ENCODE data around the gene CALCB. TPM values are rescaled to one million over a fixed set of nuclear protein-coding genes. Genes with fewer than 3 reads are reported as not detected.

CALCB gene
- total RNA-seq, 4 donors from 2014 or later, result 0.42 to 0.90 TPM; not detected in 2

DNA sequence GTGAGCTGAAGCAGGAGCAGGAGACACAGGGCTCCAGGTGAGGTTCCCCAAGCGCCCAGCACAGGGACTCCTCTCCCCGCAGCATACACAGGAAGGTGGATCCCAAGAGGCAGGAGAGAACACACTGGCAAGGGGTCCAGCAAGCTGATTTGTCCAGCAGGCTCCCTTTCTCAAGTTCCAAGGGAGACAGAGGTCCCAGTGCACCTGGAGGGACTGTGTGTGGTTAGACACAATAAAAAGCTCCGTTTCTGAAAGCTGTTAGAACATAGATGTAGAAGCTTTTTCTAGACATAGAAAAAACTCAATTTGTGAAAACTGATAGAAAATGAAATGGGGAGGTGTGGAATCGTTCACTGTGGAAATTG is 1.8 kb downstream of the CALCB start:
- DNase-seq (ENCODE audit: low spot score in 2 of 2), result no peak
- Histone ChIP-seq H3K27ac (no peak overlapping the region), H3K36me3 (no peaks in the 10 kb centered on the region), H3K9me3 (no peaks in the 10 kb centered on the region), H3K4me3 (no peak overlapping the region), H3K27me3 (peaks cover 0 to 35% of the 10 kb centered on the region in 2 donors), H3K4me1 (peaks cover 0 to 21% (median 15%) of the 10 kb centered on the region in 4 donors)
- TF ChIP-seq POLR2A (IDR thresholded peaks at IDR 0.05) (no peak), EP300 (IDR thresholded peaks at IDR 0.05) (no peak)
- TF ChIP-seq, protein P1, sequence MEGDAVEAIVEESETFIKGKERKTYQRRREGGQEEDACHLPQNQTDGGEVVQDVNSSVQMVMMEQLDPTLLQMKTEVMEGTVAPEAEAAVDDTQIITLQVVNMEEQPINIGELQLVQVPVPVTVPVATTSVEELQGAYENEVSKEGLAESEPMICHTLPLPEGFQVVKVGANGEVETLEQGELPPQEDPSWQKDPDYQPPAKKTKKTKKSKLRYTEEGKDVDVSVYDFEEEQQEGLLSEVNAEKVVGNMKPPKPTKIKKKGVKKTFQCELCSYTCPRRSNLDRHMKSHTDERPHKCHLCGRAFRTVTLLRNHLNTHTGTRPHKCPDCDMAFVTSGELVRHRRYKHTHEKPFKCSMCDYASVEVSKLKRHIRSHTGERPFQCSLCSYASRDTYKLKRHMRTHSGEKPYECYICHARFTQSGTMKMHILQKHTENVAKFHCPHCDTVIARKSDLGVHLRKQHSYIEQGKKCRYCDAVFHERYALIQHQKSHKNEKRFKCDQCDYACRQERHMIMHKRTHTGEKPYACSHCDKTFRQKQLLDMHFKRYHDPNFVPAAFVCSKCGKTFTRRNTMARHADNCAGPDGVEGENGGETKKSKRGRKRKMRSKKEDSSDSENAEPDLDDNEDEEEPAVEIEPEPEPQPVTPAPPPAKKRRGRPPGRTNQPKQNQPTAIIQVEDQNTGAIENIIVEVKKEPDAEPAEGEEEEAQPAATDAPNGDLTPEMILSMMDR (IDR thresholded peaks at IDR 0.05), result no peak
- 28 to 37% methylated on average over 4 of the region's 4 CpGs for WGBS, 2 donors

DNA sequence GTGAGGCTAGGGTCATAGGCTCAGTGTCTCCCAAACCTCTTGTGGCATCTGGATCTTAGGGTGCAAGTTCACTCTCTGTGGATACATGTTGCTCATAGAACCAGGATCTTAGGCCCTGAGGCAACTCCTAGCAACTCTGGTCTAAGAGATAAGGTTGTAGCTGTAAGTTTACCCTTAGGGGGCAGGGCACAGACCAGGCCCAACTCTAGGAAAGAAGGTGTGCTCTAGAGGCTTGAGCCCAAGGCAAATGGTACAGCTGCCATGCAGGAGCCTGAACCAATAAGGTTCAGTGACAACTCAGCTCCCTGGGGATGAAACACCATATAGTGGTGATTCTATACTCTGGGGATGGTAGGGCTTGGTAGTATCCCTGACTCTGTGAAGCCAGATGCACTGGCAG is 17.8 kb downstream of the CALCB start:
- no peak overlapping the region for H3K27ac ChIP-seq
- H3K9me3 ChIP-seq, result peaks cover 0 to 7% (median 0%) of the 10 kb centered on the region in 4 donors
- H3K4me3 ChIP-seq, result no peak overlapping the region
- no peaks in the 10 kb centered on the region for H3K27me3 ChIP-seq
- no peak for TF ChIP-seq EP300 (IDR thresholded peaks at IDR 0.05)
- TF ChIP-seq, protein P1 (IDR thresholded peaks at IDR 0.05), result no peak
- no peak for TF ChIP-seq POLR2A (IDR thresholded peaks at IDR 0.05)
- DNase-seq (ENCODE audit: low spot score in 2 of 2), result no peak
- no peaks in the 10 kb centered on the region for H3K4me1 ChIP-seq
- no peaks in the 10 kb centered on the region for H3K36me3 ChIP-seq

DNA sequence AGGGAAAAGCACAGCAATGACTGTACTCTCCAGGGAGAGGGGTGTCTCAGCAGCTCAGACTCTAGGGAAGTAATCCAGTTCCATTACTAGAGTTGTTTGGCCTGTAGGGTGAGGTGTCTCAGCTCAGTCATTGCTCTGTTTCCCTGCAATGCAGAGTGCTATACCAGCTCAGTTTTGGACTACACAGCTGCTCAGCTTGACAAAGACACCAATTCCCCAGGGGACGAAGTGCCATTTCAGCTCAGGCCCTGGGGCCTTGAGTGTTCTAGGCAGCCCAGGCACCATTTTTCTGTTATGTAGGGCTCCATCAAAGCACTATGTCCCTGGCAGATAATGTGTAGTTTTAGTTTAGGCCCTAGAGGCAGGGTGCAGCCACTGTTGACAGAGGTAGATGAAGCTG is 18.2 kb downstream of the CALCB start:
- Histone ChIP-seq H3K9me3 (peaks cover 0 to 7% (median 0%) of the 10 kb centered on the region in 4 donors), H3K27me3 (no peaks in the 10 kb centered on the region), H3K36me3 (no peaks in the 10 kb centered on the region), H3K4me3 (no peak overlapping the region), H3K27ac (no peak overlapping the region), H3K4me1 (no peaks in the 10 kb centered on the region)
- 83 to 100% methylated on average over 1 of the region's 1 CpG for WGBS, 2 donors
- DNase-seq (ENCODE audit: low spot score in 2 of 2), result no peak
- TF ChIP-seq POLR2A (IDR thresholded peaks at IDR 0.05) (no peak), EP300 (IDR thresholded peaks at IDR 0.05) (no peak)
- TF ChIP-seq, protein P1 (IDR thresholded peaks at IDR 0.05), result no peak

DNA sequence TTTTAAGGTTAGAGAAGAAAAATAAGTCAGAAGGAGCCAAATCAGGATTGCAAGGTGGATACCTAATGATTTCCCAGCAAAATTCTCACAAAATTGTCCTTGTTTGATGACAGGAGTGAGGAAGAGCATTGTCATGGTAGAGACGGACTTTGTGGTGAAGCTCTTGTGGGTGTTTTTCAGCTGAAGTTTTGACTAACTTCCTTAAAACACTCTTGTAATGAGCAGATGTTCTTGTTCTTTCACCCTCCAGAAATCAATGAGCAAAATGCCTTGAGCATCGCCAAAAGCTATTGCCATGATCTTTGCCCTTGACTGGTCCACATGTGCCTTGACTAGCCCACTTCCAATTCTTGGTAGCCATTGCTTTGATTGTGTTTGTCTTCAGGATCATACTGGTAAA is 20.0 kb downstream of the CALCB start:
- TF ChIP-seq, protein P1 (IDR thresholded peaks at IDR 0.05), result no peak
- no peak for TF ChIP-seq EP300 (IDR thresholded peaks at IDR 0.05)
- TF ChIP-seq POLR2A (IDR thresholded peaks at IDR 0.05), result no peak
- no peak overlapping the region for H3K4me3 ChIP-seq
- no peak overlapping the region for H3K27ac ChIP-seq
- no peak for DNase-seq (ENCODE audit: low spot score in 2 of 2)
- no peaks in the 10 kb centered on the region for H3K4me1 ChIP-seq
- no peaks in the 10 kb centered on the region for H3K9me3 ChIP-seq
- H3K27me3 ChIP-seq, result no peaks in the 10 kb centered on the region
- WGBS, 2 donors, result 75 to 84% methylated on average over 2 of the region's 2 CpGs
- H3K36me3 ChIP-seq, result no peaks in the 10 kb centered on the region

DNA sequence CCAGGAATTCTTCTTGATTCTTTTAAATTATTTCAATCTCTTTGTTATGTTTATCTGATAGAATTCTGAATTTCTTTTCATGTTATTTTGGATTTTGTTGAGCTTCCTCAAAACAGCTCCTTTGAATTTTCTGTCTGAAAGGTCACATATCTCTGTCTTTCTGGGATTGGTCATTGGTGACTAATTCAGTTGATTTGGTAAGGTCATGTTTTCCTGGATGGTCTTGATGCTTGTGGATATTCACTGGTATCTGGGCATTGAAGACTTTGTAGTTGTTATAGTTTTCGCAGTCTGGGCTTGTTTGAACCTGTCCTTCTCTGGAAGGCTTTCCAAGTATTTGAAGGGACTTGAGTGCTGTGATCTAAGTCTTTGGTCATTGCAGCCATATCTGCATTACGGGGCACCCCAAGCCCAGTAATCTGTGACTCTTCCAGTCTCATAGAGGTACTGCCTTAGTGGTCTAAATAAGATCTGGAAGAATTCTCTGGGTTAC is 22.4 kb downstream of the CALCB start:
- no peaks in the 10 kb centered on the region for H3K27me3 ChIP-seq
- no peak for TF ChIP-seq EP300 (IDR thresholded peaks at IDR 0.05)
- TF ChIP-seq, protein P1 (IDR thresholded peaks at IDR 0.05), result no peak
- DNase-seq (ENCODE audit: low spot score in 2 of 2), result no peak
- WGBS, 2 donors, result 93 to 96% methylated on average over 2 of the region's 2 CpGs
- no peaks in the 10 kb centered on the region for H3K4me1 ChIP-seq
- H3K36me3 ChIP-seq, result no peaks in the 10 kb centered on the region
- H3K27ac ChIP-seq, result no peak overlapping the region
- H3K9me3 ChIP-seq, result no peaks in the 10 kb centered on the region
- no peak overlapping the region for H3K4me3 ChIP-seq

Data from tibial nerve (tissue), 4 donors.